ENCODE measurements around the gene CAP1.
"Not testable (repeated sequence)": the region's sequence is repeated elsewhere in the genome, so short reads cannot be mapped to it uniquely, and the experiment has no call there.

Gene CAP1

GRCh38 chr1:40040511-40041465 is at the start of gene CAP1:
Gene CAP1, plus strand, starts transcription at chr1:40040729. Its CDS starts 18,618 bp downstream, at chr1:40059347.
- Mint-ChIP-seq H3K36me3 (ENCODE audit: low read depth) (peaks cover 44% of the 10 kb centered on the region), H3K4me1 (ENCODE audit: low read depth) (peaks cover 55% of the 10 kb centered on the region), H3K4me3 (peak within 1 kb of the TSS; percentile 88), H3K9me3 (no peaks in the 10 kb centered on the region), H3K27me3 (ENCODE audit: low read depth) (no peaks in the 10 kb centered on the region), H3K27ac (peak within 1 kb of the TSS; percentile 98)
- DNase-seq (ENCODE audit: low spot score) = peak; percentile 100

GRCh38 chr1:39992234-39992633 is 48.3 kb upstream of the CAP1 start:
- H3K9me3 Mint-ChIP-seq = no peaks in the 10 kb centered on the region
- peaks cover 2% of the 10 kb centered on the region for H3K4me1 Mint-ChIP-seq (ENCODE audit: low read depth)
- H3K4me3 Mint-ChIP-seq = no peak overlapping the region

GRCh38 chr1:39992888-39993287 is 47.6 kb upstream of the CAP1 start:
- DNase-seq (ENCODE audit: low spot score) = no peak
- Mint-ChIP-seq H3K36me3 (ENCODE audit: low read depth) (no peaks in the 10 kb centered on the region), H3K27ac (no peak overlapping the region), H3K27me3 (ENCODE audit: low read depth) (no peaks in the 10 kb centered on the region), H3K9me3 (no peaks in the 10 kb centered on the region), H3K4me1 (ENCODE audit: low read depth) (peaks cover 2% of the 10 kb centered on the region), H3K4me3 (no peak overlapping the region)

More at GRCh38 chr1:39992234-39992633, 48.3 kb upstream of the CAP1 start:
- Mint-ChIP-seq H3K27me3 (ENCODE audit: low read depth) (no peaks in the 10 kb centered on the region), H3K36me3 (ENCODE audit: low read depth) (no peaks in the 10 kb centered on the region), H3K27ac (no peak overlapping the region)
- DNase-seq (ENCODE audit: low spot score) = no peak

- Mint-ChIP-seq H3K27ac (no peak overlapping the region), H3K4me3 (no peak overlapping the region), H3K4me1 (ENCODE audit: low read depth) (peaks cover 2% of the 10 kb centered on the region), H3K9me3 (no peaks in the 10 kb centered on the region), H3K36me3 (ENCODE audit: low read depth) (no peaks in the 10 kb centered on the region), H3K27me3 (ENCODE audit: low read depth) (no peaks in the 10 kb centered on the region)
- no peak for DNase-seq (ENCODE audit: low spot score)
Measured at GRCh38 chr1:39995973-39996393, 44.5 kb upstream of the CAP1 start.

GRCh38 chr1:39996396-39997004 is 44.0 kb upstream of the CAP1 start:
- Mint-ChIP-seq H3K4me1 (ENCODE audit: low read depth) (peaks cover 2% of the 10 kb centered on the region), H3K36me3 (ENCODE audit: low read depth) (no peaks in the 10 kb centered on the region), H3K27ac (no peak overlapping the region), H3K9me3 (no peaks in the 10 kb centered on the region), H3K4me3 (no peak overlapping the region), H3K27me3 (ENCODE audit: low read depth) (no peaks in the 10 kb centered on the region)
- DNase-seq (ENCODE audit: low spot score) = no peak

GRCh38 chr1:40001456-40001855 is 39.1 kb upstream of the CAP1 start:
- no peaks in the 10 kb centered on the region for H3K4me1 Mint-ChIP-seq (ENCODE audit: low read depth)
- H3K4me3 Mint-ChIP-seq = no peak overlapping the region
- H3K27ac Mint-ChIP-seq = no peak overlapping the region
- H3K9me3 Mint-ChIP-seq = no peaks in the 10 kb centered on the region
- H3K27me3 Mint-ChIP-seq (ENCODE audit: low read depth) = peaks cover 16% of the 10 kb centered on the region
- no peaks in the 10 kb centered on the region for H3K36me3 Mint-ChIP-seq (ENCODE audit: low read depth)
- no peak for DNase-seq (ENCODE audit: low spot score)

- Mint-ChIP-seq H3K4me3 (no peak overlapping the region), H3K27ac (no peak overlapping the region), H3K36me3 (ENCODE audit: low read depth) (no peaks in the 10 kb centered on the region), H3K27me3 (ENCODE audit: low read depth) (peaks cover 16% of the 10 kb centered on the region), H3K4me1 (ENCODE audit: low read depth) (no peaks in the 10 kb centered on the region), H3K9me3 (no peaks in the 10 kb centered on the region)
- no peak for DNase-seq (ENCODE audit: low spot score)
Measured at GRCh38 chr1:40003156-40004093, 37.1 kb upstream of the CAP1 start.

GRCh38 chr1:40004857-40005256 is 35.7 kb upstream of the CAP1 start:
- H3K36me3 Mint-ChIP-seq (ENCODE audit: low read depth) = no peaks in the 10 kb centered on the region
- H3K27me3 Mint-ChIP-seq (ENCODE audit: low read depth) = peaks cover 16% of the 10 kb centered on the region
- no peaks in the 10 kb centered on the region for H3K4me1 Mint-ChIP-seq (ENCODE audit: low read depth)
- H3K4me3 Mint-ChIP-seq = no peak overlapping the region
- DNase-seq (ENCODE audit: low spot score) = no peak
- H3K27ac Mint-ChIP-seq = no peak overlapping the region
- no peaks in the 10 kb centered on the region for H3K9me3 Mint-ChIP-seq

- H3K4me1 Mint-ChIP-seq (ENCODE audit: low read depth); H3K36me3 Mint-ChIP-seq (ENCODE audit: low read depth); H3K9me3 Mint-ChIP-seq; H3K27ac Mint-ChIP-seq; H3K4me3 Mint-ChIP-seq; DNase-seq (ENCODE audit: low spot score): not testable (repeated sequence)
- H3K27me3 Mint-ChIP-seq (ENCODE audit: low read depth) = peaks cover 14% of the 10 kb centered on the region
Measured at GRCh38 chr1:40007481-40008034, 33.0 kb upstream of the CAP1 start.

- DNase-seq (ENCODE audit: low spot score) = no peak
- Mint-ChIP-seq H3K27me3 (ENCODE audit: low read depth) (peaks cover 1% of the 10 kb centered on the region), H3K27ac (no peak overlapping the region), H3K36me3 (ENCODE audit: low read depth) (no peaks in the 10 kb centered on the region), H3K9me3 (peaks cover 8% of the 10 kb centered on the region), H3K4me1 (ENCODE audit: low read depth) (peaks cover 11% of the 10 kb centered on the region), H3K4me3 (no peak overlapping the region)
Measured at GRCh38 chr1:40011198-40011597, 29.3 kb upstream of the CAP1 start.

- no peak overlapping the region for H3K27ac Mint-ChIP-seq
- no peak overlapping the region for H3K4me3 Mint-ChIP-seq
- no peak for DNase-seq (ENCODE audit: low spot score)
- peaks cover 8% of the 10 kb centered on the region for H3K9me3 Mint-ChIP-seq
- H3K27me3 Mint-ChIP-seq (ENCODE audit: low read depth) = peaks cover 15% of the 10 kb centered on the region
- H3K4me1 Mint-ChIP-seq (ENCODE audit: low read depth) = peaks cover 16% of the 10 kb centered on the region
- no peaks in the 10 kb centered on the region for H3K36me3 Mint-ChIP-seq (ENCODE audit: low read depth)
Measured at GRCh38 chr1:40014253-40014706, 26.2 kb upstream of the CAP1 start.

GRCh38 chr1:40014812-40015594 is 25.5 kb upstream of the CAP1 start:
- Mint-ChIP-seq H3K4me3 (no peak overlapping the region), H3K27ac (peak overlapping the region; percentile 62), H3K4me1 (ENCODE audit: low read depth) (peaks cover 18% of the 10 kb centered on the region), H3K27me3 (ENCODE audit: low read depth) (peaks cover 16% of the 10 kb centered on the region), H3K36me3 (ENCODE audit: low read depth) (no peaks in the 10 kb centered on the region), H3K9me3 (peaks cover 8% of the 10 kb centered on the region)
- no peak for DNase-seq (ENCODE audit: low spot score)

Data from T-helper 2 cell treated with Interferon-gamma antibody and Interleukin-4, amounts not matched to agents 5 μg/mL and 100 μg/mL, for 36 hours (primary cell).